Cerebellar cortex (tissue), 1 donor: Measurements from ENCODE around the gene APCDD1.
"Not testable (repeated sequence)": the region's sequence is repeated elsewhere in the genome, so short reads cannot be mapped to it uniquely, and the experiment has no call there.

Experiments
- DNase-seq: peaks from one replicate; pipeline ENCODE4 v3.0.0-alpha.2; 2015; ENCODE audit warnings: low spot score

Gene APCDD1

GRCh38 chr18:10463096-10463495 is 8.7 kb downstream of the APCDD1 start:
- no peak for DNase-seq

GRCh38 chr18:10463741-10464140 is 9.3 kb downstream of the APCDD1 start:
- DNase-seq, result peak; percentile 64

GRCh38 chr18:10464161-10464648 is 9.8 kb downstream of the APCDD1 start:
- not testable (repeated sequence) for DNase-seq

GRCh38 chr18:10465174-10465939 is 10.9 kb downstream of the APCDD1 start:
- no peak for DNase-seq

GRCh38 chr18:10470429-10470828 is 16.0 kb downstream of the APCDD1 start:
- DNase-seq, result no peak

- no peak for DNase-seq
Observed at GRCh38 chr18:10471574-10471973, 17.1 kb downstream of the APCDD1 start.

GRCh38 chr18:10473132-10473531 is 18.7 kb downstream of the APCDD1 start:
- no peak for DNase-seq

GRCh38 chr18:10474309-10474708 is 19.9 kb downstream of the APCDD1 start:
- no peak for DNase-seq

- DNase-seq, result no peak
Observed at GRCh38 chr18:10475276-10475653, 20.8 kb downstream of the APCDD1 start.

- DNase-seq, result no peak
Observed at GRCh38 chr18:10475654-10476291, 21.3 kb downstream of the APCDD1 start.

- DNase-seq, result no peak
Observed at GRCh38 chr18:10476338-10476791, 21.9 kb downstream of the APCDD1 start.

- no peak for DNase-seq
Observed at GRCh38 chr18:10477121-10477862, 22.9 kb downstream of the APCDD1 start.

GRCh38 chr18:10477863-10478260 is 23.4 kb downstream of the APCDD1 start:
- no peak for DNase-seq

- DNase-seq, result no peak
Observed at GRCh38 chr18:10481831-10482230, 27.4 kb downstream of the APCDD1 start.

- DNase-seq, result no peak
Observed at GRCh38 chr18:10482363-10482984, 28.0 kb downstream of the APCDD1 start.

- DNase-seq, result no peak
Observed at GRCh38 chr18:10482985-10483949, 28.8 kb downstream of the APCDD1 start.

- no peak for DNase-seq
Observed at GRCh38 chr18:10485475-10485874, 31.0 kb downstream of the APCDD1 start.

GRCh38 chr18:10486362-10486761 is 31.9 kb downstream of the APCDD1 start:
- no peak for DNase-seq

GRCh38 chr18:10487154-10487553 is 32.7 kb downstream of the APCDD1 start:
- no peak for DNase-seq

- no peak for DNase-seq
Observed at GRCh38 chr18:10488017-10488416, 33.6 kb downstream of the APCDD1 start.
